ENCODE results near the gene LMO2.

LMO2 gene

DNA sequence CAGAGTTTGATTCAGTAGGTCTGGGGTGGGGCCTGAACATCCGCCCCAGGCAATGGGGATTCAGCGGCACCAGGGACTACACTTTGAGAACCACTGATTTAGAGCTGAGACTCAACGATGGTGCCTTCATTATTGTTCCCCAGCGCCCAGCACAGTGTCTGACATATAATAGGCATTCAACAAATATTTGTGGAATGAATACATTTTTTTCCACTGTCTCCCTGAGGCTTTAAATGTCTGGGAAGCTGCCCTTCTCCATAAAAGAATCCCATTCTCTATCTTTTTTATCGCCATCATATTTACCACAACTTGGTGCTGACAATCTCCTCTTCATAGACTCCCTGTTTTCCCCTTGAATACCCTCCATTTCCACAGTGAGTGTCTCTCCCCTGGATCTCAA lies 23.6 kb upstream of the LMO2 start:
- Histone ChIP-seq H3K36me3 (ENCODE audit: control insufficient read depth, insufficient read depth, low read length) (no peaks in the 10 kb centered on the region), H3K4me3 (ENCODE audit: insufficient read depth, low read depth, low read length, poor library complexity, severe bottlenecking) (no peak overlapping the region), H3K4me1 (ENCODE audit: control insufficient read depth, insufficient read depth, low read length, poor library complexity, severe bottlenecking) (no peaks in the 10 kb centered on the region), H3K27ac (ENCODE audit: insufficient read depth, low read length, poor library complexity, severe bottlenecking) (no peak overlapping the region), H3K27me3 (replicated peaks; ENCODE audit: control insufficient read depth, insufficient read depth, low read length, poor library complexity, severe bottlenecking) (no peaks in the 10 kb centered on the region), H3K9me3 (ENCODE audit: control insufficient read depth, low read length) (no peaks in the 10 kb centered on the region)
- DNase-seq, result no peak

DNA sequence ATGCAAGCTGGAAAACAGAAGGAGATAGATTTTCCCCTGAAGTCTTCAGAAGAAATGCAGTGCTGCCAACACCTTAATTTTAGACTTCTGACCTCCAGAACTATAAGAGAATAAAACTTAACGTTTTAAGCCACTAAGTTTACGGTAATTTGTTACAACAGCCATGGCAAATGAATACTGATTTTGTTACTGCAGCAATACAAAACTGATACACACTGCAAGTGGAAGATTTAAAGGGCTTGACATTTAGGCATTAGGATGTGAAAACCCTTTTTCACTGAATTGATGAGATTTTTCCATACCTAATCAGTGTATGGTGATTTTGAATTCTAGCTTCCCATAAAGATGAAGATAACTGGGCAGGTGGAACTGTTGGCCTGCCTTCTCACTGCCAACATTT lies 22.1 kb upstream of the LMO2 start:
- Histone ChIP-seq H3K27me3 (replicated peaks; ENCODE audit: control insufficient read depth, insufficient read depth, low read length, poor library complexity, severe bottlenecking) (no peaks in the 10 kb centered on the region), H3K4me3 (ENCODE audit: insufficient read depth, low read depth, low read length, poor library complexity, severe bottlenecking) (no peak overlapping the region), H3K4me1 (ENCODE audit: control insufficient read depth, insufficient read depth, low read length, poor library complexity, severe bottlenecking) (no peaks in the 10 kb centered on the region), H3K36me3 (ENCODE audit: control insufficient read depth, insufficient read depth, low read length) (no peaks in the 10 kb centered on the region), H3K9me3 (ENCODE audit: control insufficient read depth, low read length) (no peaks in the 10 kb centered on the region), H3K27ac (ENCODE audit: insufficient read depth, low read length, poor library complexity, severe bottlenecking) (no peak overlapping the region)
- DNase-seq, result no peak

DNA sequence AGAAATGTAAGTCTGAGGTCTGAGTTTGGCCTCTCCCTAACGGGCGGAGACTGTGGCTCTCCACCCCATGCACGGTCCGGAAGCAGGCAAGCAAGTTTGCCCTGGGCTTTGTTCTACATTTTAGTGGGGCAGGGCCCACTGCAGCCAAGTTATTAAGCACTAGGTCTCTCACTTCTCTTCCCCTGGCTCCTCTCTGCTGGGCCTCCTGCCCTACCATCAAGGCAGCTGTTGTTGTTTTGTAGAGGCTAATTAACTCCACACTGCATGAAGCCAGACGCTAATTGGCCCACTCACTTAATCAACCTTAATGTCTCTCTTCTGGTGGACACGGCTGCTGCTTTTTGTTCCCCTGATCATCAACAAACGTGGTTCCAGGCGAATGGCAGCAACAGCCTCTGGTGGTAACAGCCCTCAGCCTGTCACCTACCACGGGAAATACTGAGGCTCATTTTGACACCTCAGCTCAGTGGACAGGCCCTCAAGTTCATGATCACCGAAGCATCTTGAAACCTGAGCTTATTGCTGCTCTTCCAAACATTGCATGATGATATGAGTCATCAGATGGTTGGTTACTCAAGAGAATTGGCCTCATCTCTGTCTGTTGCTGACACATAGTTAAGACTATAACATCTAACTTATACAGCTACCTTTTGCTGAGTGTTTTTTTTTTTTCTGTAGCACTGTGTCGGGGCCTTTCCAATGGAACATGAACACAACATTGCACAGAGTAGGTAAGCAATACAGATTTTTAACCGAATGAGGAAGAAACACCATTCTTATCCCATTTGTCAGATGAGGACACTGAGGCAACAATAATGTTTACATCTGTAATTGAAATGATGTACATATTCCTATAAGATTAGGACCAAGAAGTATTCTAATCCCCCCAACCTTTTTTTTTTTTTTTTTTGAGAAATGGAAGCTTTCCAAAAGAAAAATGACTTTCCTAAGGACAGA lies 20.8 kb upstream of the LMO2 start:
- Histone ChIP-seq H3K4me1 (ENCODE audit: control insufficient read depth, insufficient read depth, low read length, poor library complexity, severe bottlenecking) (no peaks in the 10 kb centered on the region), H3K36me3 (ENCODE audit: control insufficient read depth, insufficient read depth, low read length) (no peaks in the 10 kb centered on the region), H3K27me3 (replicated peaks; ENCODE audit: control insufficient read depth, insufficient read depth, low read length, poor library complexity, severe bottlenecking) (no peaks in the 10 kb centered on the region), H3K9me3 (ENCODE audit: control insufficient read depth, low read length) (no peaks in the 10 kb centered on the region), H3K27ac (ENCODE audit: insufficient read depth, low read length, poor library complexity, severe bottlenecking) (no peak overlapping the region), H3K4me3 (ENCODE audit: insufficient read depth, low read depth, low read length, poor library complexity, severe bottlenecking) (no peak overlapping the region)
- no peak for DNase-seq

DNA sequence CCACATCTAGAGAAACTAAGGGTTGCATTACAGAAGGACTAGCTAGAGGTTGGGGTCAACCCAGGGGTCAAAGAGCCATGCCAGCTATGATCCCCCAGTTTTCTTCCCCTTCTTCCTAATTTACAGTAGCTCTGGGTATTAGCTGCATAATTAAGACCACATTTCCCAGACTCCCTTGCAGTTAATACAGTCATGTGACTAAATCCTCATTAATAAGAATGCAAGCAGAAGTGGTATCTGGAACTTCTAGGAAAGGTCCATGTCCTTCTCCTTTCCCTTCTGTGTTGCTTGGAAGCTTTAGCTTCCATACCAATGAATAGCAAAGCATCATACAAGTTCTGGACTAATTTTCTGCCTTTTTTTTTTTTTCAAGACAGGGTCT lies 19.1 kb upstream of the LMO2 start:
- H3K36me3 ChIP-seq (ENCODE audit: control insufficient read depth, insufficient read depth, low read length), result no peaks in the 10 kb centered on the region
- no peaks in the 10 kb centered on the region for H3K4me1 ChIP-seq (ENCODE audit: control insufficient read depth, insufficient read depth, low read length, poor library complexity, severe bottlenecking)
- no peak overlapping the region for H3K4me3 ChIP-seq (ENCODE audit: insufficient read depth, low read depth, low read length, poor library complexity, severe bottlenecking)
- H3K27ac ChIP-seq (ENCODE audit: insufficient read depth, low read length, poor library complexity, severe bottlenecking), result no peak overlapping the region
- no peaks in the 10 kb centered on the region for H3K27me3 ChIP-seq (replicated peaks; ENCODE audit: control insufficient read depth, insufficient read depth, low read length, poor library complexity, severe bottlenecking)
- H3K9me3 ChIP-seq (ENCODE audit: control insufficient read depth, low read length), result no peaks in the 10 kb centered on the region
- no peak for DNase-seq

DNA sequence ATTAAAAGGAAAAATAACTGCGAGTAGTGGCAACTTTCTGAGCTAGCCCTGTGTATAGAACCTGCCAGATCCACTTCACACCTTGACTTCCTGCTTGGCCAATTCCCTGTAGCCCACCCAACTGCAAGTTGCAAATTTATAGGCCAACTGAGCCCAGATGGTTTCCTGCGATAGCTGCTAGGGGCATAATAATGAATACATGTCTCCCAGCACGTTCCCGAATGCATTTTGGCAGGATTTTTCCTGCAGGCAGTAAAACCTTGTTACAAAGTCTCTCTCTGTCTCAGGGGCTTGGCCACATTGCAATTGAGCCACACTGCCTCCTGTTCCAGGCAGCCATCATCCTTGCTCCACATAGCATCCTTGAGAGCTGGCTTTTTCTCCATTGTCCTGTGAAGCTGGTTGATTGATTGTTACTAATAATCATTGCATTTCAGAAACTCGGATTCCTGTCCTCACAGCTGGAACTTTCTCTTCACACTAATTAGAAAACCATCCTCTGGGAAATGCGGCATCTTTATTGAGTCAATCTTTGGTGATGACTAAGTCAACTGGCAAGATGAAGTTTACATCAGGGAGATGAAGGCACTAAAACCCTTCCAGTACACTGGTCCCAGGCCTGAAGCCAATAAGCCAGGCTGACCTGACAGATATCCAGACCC lies 18.6 kb upstream of the LMO2 start:
- Histone ChIP-seq H3K27ac (ENCODE audit: insufficient read depth, low read length, poor library complexity, severe bottlenecking) (no peak overlapping the region), H3K9me3 (ENCODE audit: control insufficient read depth, low read length) (no peaks in the 10 kb centered on the region), H3K4me1 (ENCODE audit: control insufficient read depth, insufficient read depth, low read length, poor library complexity, severe bottlenecking) (no peaks in the 10 kb centered on the region), H3K27me3 (replicated peaks; ENCODE audit: control insufficient read depth, insufficient read depth, low read length, poor library complexity, severe bottlenecking) (no peaks in the 10 kb centered on the region), H3K36me3 (ENCODE audit: control insufficient read depth, insufficient read depth, low read length) (no peaks in the 10 kb centered on the region), H3K4me3 (ENCODE audit: insufficient read depth, low read depth, low read length, poor library complexity, severe bottlenecking) (no peak overlapping the region)
- no peak for DNase-seq

DNA sequence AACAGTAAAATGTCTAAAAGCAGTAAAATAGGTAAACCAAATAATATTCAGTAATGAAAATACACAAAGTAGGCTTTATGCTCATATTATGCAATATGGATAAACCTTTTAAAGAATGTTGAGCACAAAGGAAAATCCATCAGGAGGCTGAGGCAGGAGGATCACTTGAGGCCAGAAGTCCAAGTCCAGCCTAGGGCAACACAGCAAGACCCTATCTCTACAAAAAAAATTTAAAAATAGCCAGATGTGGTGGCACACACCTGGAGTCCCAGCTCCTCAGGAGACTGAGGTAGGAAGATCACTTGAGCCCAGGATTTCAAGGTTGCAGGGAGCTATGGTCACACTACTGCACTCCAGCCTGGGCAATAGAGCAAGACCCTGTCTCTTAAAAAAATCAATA lies 17.7 kb upstream of the LMO2 start:
- Histone ChIP-seq H3K9me3 (ENCODE audit: control insufficient read depth, low read length) (no peaks in the 10 kb centered on the region), H3K27me3 (replicated peaks; ENCODE audit: control insufficient read depth, insufficient read depth, low read length, poor library complexity, severe bottlenecking) (no peaks in the 10 kb centered on the region), H3K36me3 (ENCODE audit: control insufficient read depth, insufficient read depth, low read length) (no peaks in the 10 kb centered on the region), H3K4me3 (ENCODE audit: insufficient read depth, low read depth, low read length, poor library complexity, severe bottlenecking) (no peak overlapping the region), H3K27ac (ENCODE audit: insufficient read depth, low read length, poor library complexity, severe bottlenecking) (no peak overlapping the region), H3K4me1 (ENCODE audit: control insufficient read depth, insufficient read depth, low read length, poor library complexity, severe bottlenecking) (no peaks in the 10 kb centered on the region)
- no peak for DNase-seq

DNA sequence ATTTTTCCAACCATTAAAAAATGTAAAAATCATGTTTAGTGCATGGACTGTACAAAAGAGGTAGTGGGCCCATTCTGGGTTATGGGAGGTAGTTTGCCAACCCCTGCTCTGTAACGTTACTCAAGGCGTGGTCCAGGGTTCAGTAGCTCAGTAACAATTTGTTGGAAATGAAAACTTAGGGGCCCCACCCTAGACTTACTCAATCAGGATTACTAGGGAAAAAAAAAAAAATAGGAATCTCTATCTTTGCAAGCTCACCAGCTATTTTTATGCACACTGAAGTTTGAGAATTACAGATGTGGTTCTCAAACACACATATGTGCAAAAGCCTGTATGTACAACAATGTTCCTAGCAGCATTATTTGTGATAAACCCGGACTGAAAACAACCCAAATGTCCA lies 17.3 kb upstream of the LMO2 start:
- H3K27ac ChIP-seq (ENCODE audit: insufficient read depth, low read length, poor library complexity, severe bottlenecking), result no peak overlapping the region
- no peaks in the 10 kb centered on the region for H3K36me3 ChIP-seq (ENCODE audit: control insufficient read depth, insufficient read depth, low read length)
- no peak for DNase-seq
- H3K4me3 ChIP-seq (ENCODE audit: insufficient read depth, low read depth, low read length, poor library complexity, severe bottlenecking), result no peak overlapping the region
- no peaks in the 10 kb centered on the region for H3K27me3 ChIP-seq (replicated peaks; ENCODE audit: control insufficient read depth, insufficient read depth, low read length, poor library complexity, severe bottlenecking)
- H3K4me1 ChIP-seq (ENCODE audit: control insufficient read depth, insufficient read depth, low read length, poor library complexity, severe bottlenecking), result no peaks in the 10 kb centered on the region
- no peaks in the 10 kb centered on the region for H3K9me3 ChIP-seq (ENCODE audit: control insufficient read depth, low read length)

DNA sequence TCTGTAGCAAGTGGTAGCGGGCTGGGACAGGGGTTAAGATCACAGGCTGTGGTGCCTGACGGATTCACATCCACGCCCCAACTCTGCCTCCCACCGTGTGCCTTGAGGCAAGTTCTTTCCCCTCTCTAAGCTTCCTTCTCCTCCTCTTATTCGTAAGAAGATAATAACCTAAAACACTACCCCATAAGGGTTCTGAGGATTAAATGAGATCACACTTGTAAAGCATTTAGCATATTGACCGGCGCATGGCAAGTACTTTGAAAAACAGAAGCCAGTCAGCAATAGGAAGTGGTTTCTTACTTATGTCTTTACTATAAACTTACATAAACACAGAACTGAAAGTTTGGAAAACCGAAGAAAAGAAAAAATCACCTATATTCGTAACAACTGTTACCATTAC lies 15.5 kb upstream of the LMO2 start:
- no peaks in the 10 kb centered on the region for H3K9me3 ChIP-seq (ENCODE audit: control insufficient read depth, low read length)
- peaks cover 4% of the 10 kb centered on the region for H3K27me3 ChIP-seq (replicated peaks; ENCODE audit: control insufficient read depth, insufficient read depth, low read length, poor library complexity, severe bottlenecking)
- H3K27ac ChIP-seq (ENCODE audit: insufficient read depth, low read length, poor library complexity, severe bottlenecking), result no peak overlapping the region
- H3K36me3 ChIP-seq (ENCODE audit: control insufficient read depth, insufficient read depth, low read length), result no peaks in the 10 kb centered on the region
- DNase-seq, result no peak
- H3K4me1 ChIP-seq (ENCODE audit: control insufficient read depth, insufficient read depth, low read length, poor library complexity, severe bottlenecking), result no peaks in the 10 kb centered on the region
- no peak overlapping the region for H3K4me3 ChIP-seq (ENCODE audit: insufficient read depth, low read depth, low read length, poor library complexity, severe bottlenecking)

DNA sequence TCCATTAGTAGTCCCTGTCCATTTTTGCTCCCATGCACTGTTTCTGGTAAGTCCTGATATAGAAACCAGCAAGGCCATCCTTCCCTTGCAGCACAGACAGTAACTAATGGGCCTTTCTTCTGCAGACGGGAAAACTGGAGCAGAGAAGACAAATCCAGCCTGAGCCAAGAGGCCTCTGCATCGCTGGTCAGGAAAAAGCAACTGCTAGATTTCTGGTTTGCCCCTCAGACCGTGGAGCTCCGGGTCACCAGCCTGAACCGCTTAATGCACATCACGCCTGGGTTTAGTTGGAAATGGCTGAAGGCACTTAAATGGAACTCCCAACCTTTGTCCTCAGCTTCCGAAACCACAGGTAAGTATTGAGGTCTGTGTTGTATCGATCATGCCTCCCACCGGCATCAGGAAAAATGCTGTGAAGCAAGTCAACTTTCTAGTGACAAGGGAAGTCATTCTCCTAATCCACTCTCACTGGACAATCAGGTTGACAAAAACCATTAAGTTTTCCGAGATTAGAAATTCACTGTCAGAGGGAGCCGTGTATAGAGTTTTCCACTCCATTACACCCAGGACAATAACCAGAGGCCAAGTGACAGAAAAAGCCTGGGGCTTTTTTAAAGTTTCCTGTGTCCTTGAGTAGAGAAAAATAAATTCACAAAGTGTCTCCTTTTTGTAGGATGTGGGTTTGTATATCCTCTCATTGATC lies 14.8 kb upstream of the LMO2 start:
- H3K4me1 ChIP-seq (ENCODE audit: control insufficient read depth, insufficient read depth, low read length, poor library complexity, severe bottlenecking), result no peaks in the 10 kb centered on the region
- H3K9me3 ChIP-seq (ENCODE audit: control insufficient read depth, low read length), result no peaks in the 10 kb centered on the region
- H3K27me3 ChIP-seq (replicated peaks; ENCODE audit: control insufficient read depth, insufficient read depth, low read length, poor library complexity, severe bottlenecking), result peaks cover 4% of the 10 kb centered on the region
- H3K36me3 ChIP-seq (ENCODE audit: control insufficient read depth, insufficient read depth, low read length), result no peaks in the 10 kb centered on the region
- DNase-seq, result no peak
- no peak overlapping the region for H3K4me3 ChIP-seq (ENCODE audit: insufficient read depth, low read depth, low read length, poor library complexity, severe bottlenecking)
- no peak overlapping the region for H3K27ac ChIP-seq (ENCODE audit: insufficient read depth, low read length, poor library complexity, severe bottlenecking)

DNA sequence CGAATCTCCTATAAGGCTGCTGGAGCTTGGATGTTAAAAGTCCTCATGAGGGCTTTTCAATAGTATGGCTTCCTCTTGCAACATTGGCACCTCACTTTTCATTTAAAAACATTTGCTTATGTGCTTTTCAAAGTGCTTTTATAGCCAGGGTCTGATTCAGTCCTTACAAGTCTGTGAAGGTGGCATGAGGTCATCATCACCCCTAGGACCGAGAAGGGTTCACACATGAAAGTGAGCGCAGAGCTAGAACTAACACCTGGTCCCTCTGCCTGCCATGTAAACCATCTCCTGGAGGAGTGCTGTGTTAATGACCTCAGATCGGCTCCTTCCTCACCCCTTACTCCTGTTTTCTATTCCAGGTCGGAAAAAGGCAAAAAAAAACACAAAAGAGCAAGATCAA lies 12.2 kb upstream of the LMO2 start:
- H3K27me3 ChIP-seq (replicated peaks; ENCODE audit: control insufficient read depth, insufficient read depth, low read length, poor library complexity, severe bottlenecking), result peaks cover 4% of the 10 kb centered on the region
- H3K27ac ChIP-seq (ENCODE audit: insufficient read depth, low read length, poor library complexity, severe bottlenecking), result no peak overlapping the region
- no peaks in the 10 kb centered on the region for H3K9me3 ChIP-seq (ENCODE audit: control insufficient read depth, low read length)
- DNase-seq, result no peak
- no peak overlapping the region for H3K4me3 ChIP-seq (ENCODE audit: insufficient read depth, low read depth, low read length, poor library complexity, severe bottlenecking)
- H3K36me3 ChIP-seq (ENCODE audit: control insufficient read depth, insufficient read depth, low read length), result no peaks in the 10 kb centered on the region
- H3K4me1 ChIP-seq (ENCODE audit: control insufficient read depth, insufficient read depth, low read length, poor library complexity, severe bottlenecking), result no peaks in the 10 kb centered on the region
